M059J (cell line): ENCODE results near the gene ATF6. TPM values are rescaled to one million over a fixed set of nuclear protein-coding genes. Genes with fewer than 3 reads are reported as not detected.

Source experiments
- DNase-seq: peaks from one replicate; pipeline ENCODE4 v3.0.0-alpha.2; 2012; ENCODE audit warnings: low read depth
- total RNA-seq: library from RNA; depleted of rRNA; stranded (reverse); fragments of >200 nt; shearing (Covaris generic); gene quantifications from 2 replicates; pipeline ENCODE4 v1.2.3, GENCODE V29; 2014; rRNA removed

ATF6 gene
- total RNA-seq, 1 experiment from 2014 or later = 38.8 TPM

- DNase-seq = no peak
These were observed 233.4 kb downstream of the ATF6 start for GRCh38 chr1:161999301-162000052.

- DNase-seq = no peak
These were observed 233.9 kb downstream of the ATF6 start for GRCh38 chr1:162000053-162000420.

- DNase-seq = peak; percentile 100
These were observed 237.1 kb downstream of the ATF6 start for GRCh38 chr1:162003061-162003829.

DNA sequence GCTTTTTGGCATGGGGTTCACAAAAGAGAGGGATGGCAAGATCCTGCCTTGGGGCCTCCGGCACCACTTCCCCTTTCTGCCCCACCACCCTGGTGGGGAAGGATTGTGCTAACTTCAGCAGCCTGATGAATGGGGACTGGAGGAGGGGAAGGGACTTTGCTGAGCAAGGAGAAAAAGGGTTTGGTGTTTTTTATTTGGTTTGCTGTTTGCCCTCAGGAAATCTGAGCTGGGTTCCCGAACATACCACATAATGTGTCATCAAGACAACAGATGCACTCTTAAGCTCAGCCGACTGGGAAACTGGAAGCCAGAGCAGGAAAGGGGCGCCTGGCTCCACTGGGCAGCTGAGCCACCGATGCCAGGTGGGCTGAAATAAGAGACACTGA lies 237.7 kb downstream of the ATF6 start:
- DNase-seq = peak; percentile 98

DNA sequence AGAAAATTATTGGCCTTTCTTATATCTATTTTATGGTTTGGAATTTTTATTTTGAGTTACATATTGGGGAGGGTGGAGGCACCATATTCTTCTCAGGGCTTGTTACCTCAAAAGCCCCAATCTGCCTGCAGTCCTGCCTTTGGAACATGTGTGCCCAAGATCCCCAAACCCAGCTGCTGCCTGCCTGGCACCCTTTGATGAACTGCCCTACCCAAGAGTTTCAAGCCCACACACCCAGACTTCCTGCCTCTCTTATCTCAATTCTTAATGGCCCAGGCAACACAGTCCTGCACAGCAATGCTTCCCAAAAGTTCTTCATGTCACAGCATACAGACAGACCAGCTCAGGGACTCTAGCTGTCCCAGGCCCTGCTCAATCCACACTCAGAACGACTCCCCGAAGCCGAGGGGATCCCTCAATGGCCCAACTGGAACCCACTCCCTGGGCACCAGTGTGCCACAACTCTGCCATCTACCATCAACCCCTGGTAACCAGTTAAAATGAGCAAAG lies 238.4 kb downstream of the ATF6 start:
- DNase-seq = peak; percentile 24

DNA sequence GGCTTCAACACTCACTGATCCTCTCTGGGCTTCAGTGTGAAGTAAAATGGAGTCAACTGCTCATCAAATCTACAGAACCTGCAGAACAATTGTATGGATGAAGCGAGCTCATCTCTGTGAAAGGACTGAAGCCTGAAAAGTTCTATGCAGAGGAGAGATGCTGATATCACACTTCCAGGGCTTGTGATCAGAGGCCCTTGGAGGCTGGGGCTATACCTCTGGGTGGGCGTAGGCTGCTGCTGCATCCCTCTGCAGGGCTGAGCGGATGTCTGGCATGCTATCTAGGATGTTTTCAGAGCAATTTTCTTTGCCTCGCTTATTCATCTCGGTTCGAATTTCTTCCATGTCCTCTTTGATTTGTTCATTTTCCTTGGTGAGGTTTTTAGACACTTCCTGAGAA lies 240.0 kb downstream of the ATF6 start:
- no peak for DNase-seq

DNA sequence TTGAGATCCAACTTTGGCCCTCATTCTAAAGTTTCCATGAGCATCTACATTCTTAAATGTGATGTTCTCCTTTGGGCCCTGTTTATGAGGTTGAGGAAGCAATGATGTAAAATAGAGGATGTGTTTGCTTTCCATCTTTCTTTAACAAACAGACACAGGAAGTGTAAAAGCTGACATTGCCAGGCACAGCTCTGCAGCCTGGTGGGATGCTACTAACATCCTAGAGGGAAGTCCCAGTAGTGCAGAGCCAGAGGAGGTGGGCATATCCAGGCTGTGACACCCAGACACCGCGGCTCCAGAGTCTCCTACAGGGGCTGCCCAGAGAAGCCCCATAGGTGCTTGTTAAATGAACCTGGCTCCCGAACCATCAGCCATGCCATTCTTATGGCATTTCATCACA lies 241.3 kb downstream of the ATF6 start:
- DNase-seq = no peak

DNA sequence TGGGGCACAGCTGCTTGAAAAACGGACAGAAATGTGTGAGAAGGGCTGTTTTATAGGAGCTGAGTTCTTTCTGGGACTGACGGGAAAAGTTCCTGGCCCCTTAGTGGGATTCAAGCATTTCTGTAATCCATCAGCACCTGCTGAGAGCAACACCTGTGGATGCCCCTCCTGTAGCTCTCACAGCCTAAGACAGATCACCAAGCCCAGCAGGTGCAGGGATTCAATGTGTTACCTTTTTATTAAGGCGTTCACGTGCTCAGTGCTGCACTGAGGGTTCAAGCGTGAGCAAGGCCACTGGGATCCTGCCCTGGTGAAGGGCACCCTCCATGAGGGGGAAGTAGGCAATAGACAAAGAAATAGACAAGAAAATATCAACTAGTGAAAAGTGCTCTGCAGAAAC lies 242.7 kb downstream of the ATF6 start:
- DNase-seq = no peak

DNA sequence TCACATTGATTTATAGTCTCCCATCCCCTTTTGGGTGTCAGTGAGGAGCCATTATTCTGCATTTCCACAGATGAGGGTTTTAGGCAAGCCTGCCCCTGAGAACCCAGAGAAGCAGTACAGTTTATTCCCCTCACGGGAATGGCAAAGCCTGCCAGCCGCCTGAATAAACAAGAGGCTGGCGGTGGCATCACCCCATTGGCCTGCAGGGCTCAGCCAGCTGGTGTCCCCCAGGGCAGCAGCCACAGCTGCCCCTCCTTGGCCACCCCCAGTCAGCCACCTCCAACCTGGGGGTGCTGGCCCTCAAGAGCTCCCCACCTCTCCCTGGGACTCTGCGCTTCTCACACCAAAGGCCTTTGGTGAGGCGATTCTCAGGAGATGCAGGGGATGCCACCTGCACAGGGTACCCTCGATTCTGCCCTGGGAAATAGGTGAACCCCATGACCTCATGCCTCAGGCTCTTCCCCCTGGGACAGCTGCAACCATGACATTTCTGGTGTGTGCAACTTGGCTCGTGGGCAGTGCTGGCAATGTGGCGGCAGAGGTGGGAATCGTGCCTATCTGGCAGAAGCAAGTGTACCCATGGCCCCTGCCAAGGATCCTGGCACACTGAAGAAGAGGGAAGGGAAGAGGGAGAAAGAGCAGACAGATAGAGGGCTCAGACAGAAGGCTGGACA lies 243.5 kb downstream of the ATF6 start:
- no peak for DNase-seq

GRCh38 chr1:162010175-162010506 lies 244.0 kb downstream of the ATF6 start:
- DNase-seq = no peak

GRCh38 chr1:162011337-162012012 lies 245.4 kb downstream of the ATF6 start:
- DNase-seq = no peak

DNA sequence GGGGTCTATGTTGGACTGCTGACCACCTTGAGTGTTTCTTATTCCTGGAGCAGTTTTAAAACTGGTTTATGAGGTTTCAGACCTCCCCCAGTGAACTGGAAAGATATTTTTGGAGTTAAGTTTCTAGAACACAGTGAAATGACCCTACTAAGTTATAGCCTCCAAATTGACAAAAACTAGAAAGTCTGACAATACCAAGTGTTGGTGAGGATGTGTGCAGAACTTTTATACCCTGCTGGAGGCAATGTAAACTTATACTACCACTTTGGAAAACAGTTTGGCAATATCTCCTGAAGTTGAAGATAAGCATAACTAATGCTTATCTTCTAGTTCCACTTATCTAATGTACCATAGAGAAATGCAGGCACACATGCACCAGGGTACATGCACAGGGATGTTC lies 247.2 kb downstream of the ATF6 start:
- DNase-seq = no peak

Other genes with a start within 250 kb of the ATF6 start
- gene HSPA6, start 241.8 kb upstream of the ATF6 start, total RNA-seq = 0.15 and 0.44 TPM in 2 replicates
- not detected in 2 replicates for gene FCGR3A, start 216.5 kb upstream of the ATF6 start, total RNA-seq
- 1.0 TPM in 1 of 2 replicates, not detected in the other for gene FCGR3B, start 135.1 kb upstream of the ATF6 start, total RNA-seq
- not detected in 2 replicates for gene FCGR2B, start 103.2 kb upstream of the ATF6 start, total RNA-seq
- 1.9 and 2.0 TPM in 2 replicates for gene FCRLA, start 59.1 kb upstream of the ATF6 start, total RNA-seq
- 2.7 and 3.2 TPM in 2 replicates for gene FCRLB, start 44.8 kb upstream of the ATF6 start, total RNA-seq
- 39.9 and 44.5 TPM in 2 replicates for gene DUSP12, start 16.5 kb upstream of the ATF6 start, total RNA-seq